Right lobe of liver (tissue), 4 donors: ENCODE data around the gene NEDD4L.

ENCODE experiments used
- POLR2A ChIP-seq: fragments of 450-650 bp; IDR thresholded peaks from one replicate; pipeline ENCODE4 v1.6.1; 2017; ENCODE audit warnings: antibody characterized with exemption, mild to moderate bottlenecking
- TF ChIP-seq, protein P1 (sequence below), 4 donors: fragments of 200-600 bp in 3 of 4; fragments of 450-650 bp in 1 of 4; IDR thresholded peaks; one replicate each; pipeline versions ENCODE4 v1.5.1 to v1.8.0; 2016 to 2022; ENCODE audit warnings: antibody characterized with exemption in 4 of 4, mild to moderate bottlenecking in 2 of 4
- donor health status: DM: no; HTN: no; CAD: no.
- donor health status: DM: no; HTN: no; CAD: no.
- donor health status: DM: no; HTN: yes; CAD: no.

DNA sequence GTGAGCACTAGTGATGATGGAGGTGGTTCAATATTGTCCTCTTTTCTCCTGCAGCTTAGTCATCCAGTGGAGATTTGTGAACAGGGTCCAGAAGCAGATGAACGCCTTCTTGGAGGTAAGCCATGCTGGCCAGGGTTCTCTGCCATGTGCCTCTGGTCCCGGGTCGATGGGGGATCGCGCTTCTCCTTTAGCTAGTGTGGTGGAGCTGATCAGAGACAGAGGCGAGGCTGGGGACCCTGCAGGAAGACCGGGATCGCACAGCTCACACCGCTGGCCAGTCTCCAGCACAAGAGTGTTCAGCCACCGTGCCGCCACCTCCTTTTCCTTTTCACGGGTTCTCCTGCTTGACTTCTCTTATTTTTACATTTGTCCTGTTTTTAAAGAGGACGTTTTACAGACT is 341.4 kb downstream of the NEDD4L start:
- no peak for TF ChIP-seq POLR2A
- TF ChIP-seq, protein P1, sequence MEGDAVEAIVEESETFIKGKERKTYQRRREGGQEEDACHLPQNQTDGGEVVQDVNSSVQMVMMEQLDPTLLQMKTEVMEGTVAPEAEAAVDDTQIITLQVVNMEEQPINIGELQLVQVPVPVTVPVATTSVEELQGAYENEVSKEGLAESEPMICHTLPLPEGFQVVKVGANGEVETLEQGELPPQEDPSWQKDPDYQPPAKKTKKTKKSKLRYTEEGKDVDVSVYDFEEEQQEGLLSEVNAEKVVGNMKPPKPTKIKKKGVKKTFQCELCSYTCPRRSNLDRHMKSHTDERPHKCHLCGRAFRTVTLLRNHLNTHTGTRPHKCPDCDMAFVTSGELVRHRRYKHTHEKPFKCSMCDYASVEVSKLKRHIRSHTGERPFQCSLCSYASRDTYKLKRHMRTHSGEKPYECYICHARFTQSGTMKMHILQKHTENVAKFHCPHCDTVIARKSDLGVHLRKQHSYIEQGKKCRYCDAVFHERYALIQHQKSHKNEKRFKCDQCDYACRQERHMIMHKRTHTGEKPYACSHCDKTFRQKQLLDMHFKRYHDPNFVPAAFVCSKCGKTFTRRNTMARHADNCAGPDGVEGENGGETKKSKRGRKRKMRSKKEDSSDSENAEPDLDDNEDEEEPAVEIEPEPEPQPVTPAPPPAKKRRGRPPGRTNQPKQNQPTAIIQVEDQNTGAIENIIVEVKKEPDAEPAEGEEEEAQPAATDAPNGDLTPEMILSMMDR (IDR thresholded peaks at IDR 0.05), result no peak
